HG02885 (cell line): ENCODE measurements around the gene INTS3.

ENCODE experiments used
- ATAC-seq: cut with Tn5 transposase; IDR thresholded peaks from one replicate; pipeline ENCODE4 v1.9.1; 2021; ENCODE audit warnings: mild to moderate bottlenecking; ENCODE audit not compliant: unreplicated experiment, poor library complexity

Gene INTS3

DNA sequence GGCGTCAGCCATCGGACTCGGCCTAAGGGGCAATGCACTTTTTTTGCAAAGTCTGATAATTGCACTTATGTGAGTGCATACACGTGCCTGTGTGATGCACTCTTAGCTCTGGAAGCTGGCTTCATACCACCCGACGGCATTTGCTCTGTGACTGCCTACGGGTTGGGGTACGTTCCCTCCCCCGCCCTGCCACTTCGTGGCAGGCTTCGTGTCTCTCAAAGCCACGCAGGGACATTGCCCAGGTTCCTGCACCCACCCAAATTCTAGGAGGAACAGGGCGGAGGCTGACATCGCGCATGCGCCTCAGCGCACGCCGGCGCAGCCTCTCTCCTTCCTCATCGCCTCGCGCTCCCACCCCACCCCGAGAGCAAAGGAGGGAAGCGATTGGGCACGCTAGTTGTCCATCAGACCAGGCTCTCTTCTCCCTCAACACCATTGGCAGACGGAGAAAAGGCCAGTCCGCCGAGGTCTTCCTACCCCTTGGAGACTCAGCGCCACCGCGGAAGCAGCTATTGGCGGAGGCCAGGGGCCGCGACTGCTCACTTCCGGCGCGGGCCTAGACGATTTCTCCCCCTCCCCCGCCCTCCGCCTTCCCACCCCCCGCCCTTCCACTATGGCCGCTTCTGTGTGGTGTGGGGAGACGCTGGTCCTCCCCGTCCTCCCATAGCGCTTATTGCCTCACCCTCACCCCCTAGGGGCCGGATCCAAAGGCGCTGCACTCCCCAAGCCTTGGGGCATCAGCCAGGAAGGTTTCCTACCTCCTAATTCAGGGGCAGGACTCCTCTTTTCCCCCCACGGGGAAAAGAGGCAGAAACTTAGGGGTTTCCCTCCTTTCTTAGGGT, at the start of gene INTS3:
INTS3 (plus strand) TSS at position 588 of the 842 bp plus-strand sequence. CDS start 585 bp downstream, outside the sequence.
- peak; percentile 97 for ATAC-seq

- no peak for ATAC-seq
Measured at GRCh38 chr1:153678519-153679336, 49.1 kb upstream of the INTS3 start, which contains the start of gene NPR1. Gene NPR1 (plus strand): TSS chr1:153678688. CDS start chr1:153679109, 421 bp downstream.

GRCh38 chr1:153679337-153680119, 48.3 kb upstream of the INTS3 start:
- no peak for ATAC-seq

- no peak for ATAC-seq
Measured at GRCh38 chr1:153680120-153680403, 47.8 kb upstream of the INTS3 start.

- ATAC-seq: no peak
Measured at GRCh38 chr1:153682730-153683129, 45.1 kb upstream of the INTS3 start.

DNA sequence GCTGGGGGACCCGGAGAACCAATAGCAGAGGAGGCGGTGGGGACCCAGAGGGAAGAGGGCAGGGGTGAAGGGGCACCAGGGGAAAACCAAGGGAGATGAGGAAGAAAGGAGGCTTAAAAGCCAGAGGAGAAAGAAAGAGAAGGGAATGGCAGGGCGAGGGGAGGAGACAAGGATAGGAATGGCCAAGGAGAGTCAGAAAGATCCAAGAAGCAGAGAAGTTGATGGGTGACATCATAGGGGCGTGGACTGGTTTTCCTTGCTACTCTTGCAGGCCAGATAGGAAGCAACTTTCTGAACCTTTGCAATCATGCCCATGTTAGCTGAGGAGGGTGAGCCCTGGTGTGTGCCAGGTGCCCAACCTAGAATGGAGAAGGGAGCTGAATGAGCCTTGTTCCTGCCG, 44.0 kb upstream of the INTS3 start:
- ATAC-seq: no peak

DNA sequence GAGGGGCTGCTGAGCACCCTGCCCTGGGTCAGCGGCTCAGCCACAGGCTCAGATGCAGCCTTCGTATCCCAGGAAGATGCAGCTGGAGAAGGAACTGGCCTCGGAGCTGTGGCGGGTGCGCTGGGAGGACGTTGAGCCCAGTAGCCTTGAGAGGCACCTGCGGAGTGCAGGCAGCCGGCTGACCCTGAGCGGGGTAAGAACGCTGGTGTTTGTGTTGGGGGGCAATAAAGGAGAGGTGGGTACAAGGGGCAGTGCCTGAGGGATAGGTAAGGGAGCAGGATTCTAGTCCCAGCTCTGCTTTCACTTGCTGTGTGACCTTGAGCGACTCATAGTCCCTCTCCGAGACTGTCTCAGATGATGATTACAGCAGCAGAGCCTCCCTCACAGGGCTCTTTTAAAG, 43.0 kb upstream of the INTS3 start:
- ATAC-seq: no peak

DNA sequence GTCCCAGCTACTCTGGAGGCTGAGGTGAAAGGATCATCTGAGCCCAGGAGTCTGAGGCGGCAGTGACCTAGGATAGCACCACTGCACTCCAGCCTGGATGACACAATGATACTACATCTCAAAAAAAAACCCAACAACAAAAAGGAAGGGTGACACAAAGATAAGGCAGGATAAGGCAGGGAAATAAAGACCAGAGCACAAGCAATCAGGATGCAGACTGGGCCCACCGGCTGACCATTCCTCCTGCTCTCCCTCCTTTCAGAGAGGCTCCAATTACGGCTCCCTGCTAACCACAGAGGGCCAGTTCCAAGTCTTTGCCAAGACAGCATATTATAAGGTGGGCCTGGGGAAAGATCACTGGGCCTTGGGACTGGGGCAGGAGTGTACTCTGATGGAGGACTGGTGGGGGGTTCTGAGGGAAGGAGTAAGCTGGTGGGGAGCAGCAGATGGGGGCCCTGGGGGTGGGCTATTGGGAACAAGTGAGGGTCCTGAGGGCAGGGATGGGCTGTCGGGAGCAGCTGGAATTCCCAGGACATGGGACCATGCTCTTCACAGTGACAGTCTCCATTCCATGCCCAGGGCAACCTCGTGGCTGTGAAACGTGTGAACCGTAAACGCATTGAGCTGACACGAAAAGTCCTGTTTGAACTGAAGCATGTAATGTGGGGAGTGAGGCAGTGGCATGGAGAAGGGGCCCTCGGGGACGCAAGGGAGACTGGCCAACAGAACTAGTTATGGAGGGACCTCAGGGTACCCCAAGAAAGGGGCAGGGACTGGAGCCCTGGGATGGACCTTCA, 42.1 kb upstream of the INTS3 start:
- ATAC-seq: no peak

GRCh38 chr1:153687346-153688125, 40.3 kb upstream of the INTS3 start:
- no peak for ATAC-seq

DNA sequence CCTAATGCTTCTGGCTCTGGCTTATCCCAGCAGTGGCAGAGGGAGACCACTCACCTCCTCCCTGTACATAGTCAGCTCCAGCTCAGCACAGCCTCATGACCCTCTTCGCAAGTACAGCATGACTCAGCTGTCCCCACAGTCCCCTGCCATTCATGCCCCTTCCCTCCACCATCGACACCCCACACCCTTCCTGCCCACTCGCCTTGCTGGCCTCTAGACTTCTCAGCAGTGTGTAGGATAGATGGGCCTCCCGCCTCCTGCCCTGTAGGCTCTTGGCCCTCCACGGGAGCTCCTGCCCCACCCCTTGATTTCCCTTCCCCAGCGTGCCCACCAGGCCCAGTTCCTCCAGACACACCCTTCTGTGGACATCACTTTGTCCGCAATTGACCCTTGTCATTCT, 39.6 kb upstream of the INTS3 start:
- ATAC-seq: no peak

DNA sequence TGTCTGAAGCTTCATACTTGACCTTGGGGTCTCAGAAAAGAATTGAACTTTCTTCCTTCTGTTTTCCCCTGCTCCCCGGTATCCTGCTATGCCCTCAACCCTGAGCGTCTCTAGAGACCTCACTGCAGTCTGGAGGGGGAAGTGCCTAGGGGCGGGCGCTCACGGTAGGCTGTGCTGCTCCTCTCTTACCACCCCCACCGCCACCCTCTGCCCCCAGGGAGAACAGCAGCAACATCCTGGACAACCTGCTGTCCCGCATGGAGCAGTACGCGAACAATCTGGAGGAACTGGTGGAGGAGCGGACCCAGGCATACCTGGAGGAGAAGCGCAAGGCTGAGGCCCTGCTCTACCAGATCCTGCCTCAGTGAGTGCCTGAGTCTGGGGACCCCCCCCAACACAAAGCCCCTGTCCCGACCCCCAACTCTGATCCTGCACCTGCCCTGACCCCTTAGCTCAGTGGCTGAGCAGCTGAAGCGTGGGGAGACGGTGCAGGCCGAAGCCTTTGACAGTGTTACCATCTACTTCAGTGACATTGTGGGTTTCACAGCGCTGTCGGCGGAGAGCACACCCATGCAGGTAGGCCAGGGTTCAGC, 39.0 kb upstream of the INTS3 start:
- no peak for ATAC-seq

GRCh38 chr1:153693466-153693865, 34.4 kb upstream of the INTS3 start:
- no peak for ATAC-seq

GRCh38 chr1:153696741-153697140, 31.1 kb upstream of the INTS3 start:
- no peak for ATAC-seq

- ATAC-seq: no peak
Measured at GRCh38 chr1:153697191-153698019, 30.4 kb upstream of the INTS3 start.

DNA sequence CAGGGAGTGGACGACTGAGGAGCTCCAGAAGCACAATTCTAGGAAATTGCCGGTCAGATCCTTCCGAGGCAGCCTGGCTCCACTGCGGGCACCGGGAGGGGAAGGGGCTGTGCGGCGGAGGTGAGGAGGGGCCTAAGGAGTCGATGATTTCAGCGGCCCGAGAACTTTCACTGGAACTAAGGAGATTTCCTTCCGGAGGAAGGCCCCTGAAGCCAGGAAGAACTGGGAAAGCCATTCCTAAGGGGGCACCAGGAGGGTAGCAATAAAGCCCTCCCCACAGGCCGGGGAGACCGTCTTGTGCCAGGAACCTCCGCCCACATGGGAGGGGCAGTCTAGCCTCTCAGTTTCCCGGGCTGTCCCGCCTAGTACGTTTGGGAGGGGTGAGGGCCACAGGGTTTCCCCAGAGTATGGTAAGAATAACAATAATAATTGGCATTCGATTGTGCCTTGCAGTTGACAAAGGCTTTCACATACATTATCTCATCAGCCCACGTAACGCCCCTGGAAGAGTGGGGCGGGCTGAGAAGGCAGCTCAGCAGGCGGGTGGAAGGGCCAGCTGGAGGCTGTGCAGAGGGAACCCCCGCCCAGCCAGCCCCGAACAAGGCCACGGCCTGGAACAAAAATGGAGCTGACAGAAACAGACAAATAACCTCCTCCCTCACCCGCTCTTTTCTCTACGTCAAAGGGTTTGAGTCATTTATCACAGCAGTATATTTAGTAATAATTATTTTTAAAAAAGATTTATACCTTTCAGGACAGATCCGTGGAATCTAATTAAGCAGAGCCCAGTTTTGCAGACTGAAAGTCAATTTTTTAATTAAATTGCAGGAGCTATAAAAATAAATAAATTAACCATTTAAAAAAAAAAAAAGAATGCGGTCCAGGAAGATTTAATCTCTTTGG, 29.6 kb upstream of the INTS3 start:
- ATAC-seq: no peak

GRCh38 chr1:153698923-153699714, 28.7 kb upstream of the INTS3 start:
- no peak for ATAC-seq
